ENCODE measurements around the gene TBC1D10A. TPM values are rescaled to one million over a fixed set of nuclear protein-coding genes. Genes with fewer than 3 reads are reported as not detected.

The TBC1D10A gene
- total RNA-seq, 1 donor from 2014 or later: 40.0 TPM

GRCh38 chr22:30286331-30286730 lies 40.4 kb downstream of the TBC1D10A start:
- DNase-seq (ENCODE audit: low spot score): no peak

GRCh38 chr22:30285846-30286200 lies 40.9 kb downstream of the TBC1D10A start:
- DNase-seq (ENCODE audit: low spot score): no peak

GRCh38 chr22:30285176-30285845 lies 41.4 kb downstream of the TBC1D10A start:
- no peak for DNase-seq (ENCODE audit: low spot score)

- no peak for DNase-seq (ENCODE audit: low spot score)
Measured at GRCh38 chr22:30284666-30285065, 42.1 kb downstream of the TBC1D10A start.

GRCh38 chr22:30284172-30284571 lies 42.6 kb downstream of the TBC1D10A start:
- no peak for DNase-seq (ENCODE audit: low spot score)

- DNase-seq (ENCODE audit: low spot score): no peak
Measured at GRCh38 chr22:30283342-30283741, 43.4 kb downstream of the TBC1D10A start.

GRCh38 chr22:30282616-30283046 lies 44.1 kb downstream of the TBC1D10A start:
- DNase-seq (ENCODE audit: low spot score): no peak

- DNase-seq (ENCODE audit: low spot score): no peak
Measured at GRCh38 chr22:30280505-30280904, 46.2 kb downstream of the TBC1D10A start.

GRCh38 chr22:30279932-30280331 lies 46.8 kb downstream of the TBC1D10A start:
- no peak for DNase-seq (ENCODE audit: low spot score)

GRCh38 chr22:30279046-30279788 lies 47.5 kb downstream of the TBC1D10A start:
- DNase-seq (ENCODE audit: low spot score): no peak

- DNase-seq (ENCODE audit: low spot score): peak; percentile 88
Measured at GRCh38 chr22:30277547-30278344, 49.0 kb downstream of the TBC1D10A start.

- no peak for DNase-seq (ENCODE audit: low spot score)
Measured at GRCh38 chr22:30276039-30276438, 50.7 kb downstream of the TBC1D10A start.

GRCh38 chr22:30275625-30276024 lies 51.1 kb downstream of the TBC1D10A start:
- DNase-seq (ENCODE audit: low spot score): no peak

- DNase-seq (ENCODE audit: low spot score): no peak
Measured at GRCh38 chr22:30274437-30274812, 52.3 kb downstream of the TBC1D10A start.

GRCh38 chr22:30273711-30274436 lies 52.9 kb downstream of the TBC1D10A start:
- DNase-seq (ENCODE audit: low spot score): no peak

- no peak for DNase-seq (ENCODE audit: low spot score)
Measured at GRCh38 chr22:30272781-30273601, 53.8 kb downstream of the TBC1D10A start.

- peak; percentile 53 for DNase-seq (ENCODE audit: low spot score)
Measured at GRCh38 chr22:30270832-30271231, 55.9 kb downstream of the TBC1D10A start.

- no peak for DNase-seq (ENCODE audit: low spot score)
Measured at GRCh38 chr22:30268331-30268730, 58.4 kb downstream of the TBC1D10A start.

- no peak for DNase-seq (ENCODE audit: low spot score)
Measured at GRCh38 chr22:30267382-30268302, 59.1 kb downstream of the TBC1D10A start.

Measured in umbilical cord (tissue), 2 donors.